Hepatocyte (in vitro differentiated cells): ENCODE measurements around the gene KCNK15. TPM values are rescaled to one million over a fixed set of nuclear protein-coding genes. Genes with fewer than 3 reads are reported as not detected.

ENCODE experiments used
- DNase-seq: peaks from one replicate; pipeline ENCODE4 v3.0.0-alpha.2; 2016; ENCODE audit warnings: low spot score
- H2AFZ ChIP-seq: fragments of 200-600 bp; sonication (generic); 2 replicates; pipeline ENCODE4 v1.6.0; 2016; ENCODE audit warnings: antibody characterized with exemption, mild to moderate bottlenecking
- H3K27ac ChIP-seq: fragments of 200-600 bp; sonication (generic); 2 replicates; pipeline ENCODE4 v1.5.1; 2016; ENCODE audit warnings: mild to moderate bottlenecking
- H3K27me3 ChIP-seq: fragments of 200-600 bp; sonication (generic); 2 replicates; pipeline ENCODE4 v1.6.1; 2016
- H3K36me3 ChIP-seq: fragments of 200-600 bp; sonication (generic); replicated peaks from 2 replicates; pipeline ENCODE4 v1.5.1; 2016; ENCODE audit warnings: low read depth; ENCODE audit not compliant: insufficient read depth
- H3K4me1 ChIP-seq: fragments of 200-600 bp; sonication (generic); 2 replicates; pipeline ENCODE4 v1.5.1; 2016; ENCODE audit warnings: mild to moderate bottlenecking, moderate library complexity; ENCODE audit not compliant: insufficient read depth
- H3K4me2 ChIP-seq: fragments of 200-600 bp; sonication (generic); 2 replicates; pipeline ENCODE4 v1.6.0; 2016
- H3K4me3 ChIP-seq: fragments of 200-600 bp; sonication (generic); 2 replicates; pipeline ENCODE4 v1.5.1; 2016; ENCODE audit warnings: mild to moderate bottlenecking
- H3K79me2 ChIP-seq: fragments of 200-600 bp; sonication (generic); 2 replicates; pipeline ENCODE4 v1.6.0; 2017; ENCODE audit warnings: mild to moderate bottlenecking
- H3K9me2 ChIP-seq: fragments of 200-600 bp; sonication (generic); replicated peaks from 2 replicates; pipeline ENCODE4 v1.6.0; 2017; ENCODE audit warnings: mild to moderate bottlenecking; ENCODE audit not compliant: insufficient read depth
- H3K9me3 ChIP-seq: fragments of 200-600 bp; sonication (generic); 2 replicates; pipeline ENCODE4 v1.5.1; 2016; ENCODE audit warnings: low read depth, mild to moderate bottlenecking
- H4K20me1 ChIP-seq: fragments of 200-600 bp; sonication (generic); 2 replicates; pipeline ENCODE4 v1.6.0; 2016; ENCODE audit warnings: mild to moderate bottlenecking; ENCODE audit not compliant: insufficient read depth, poor library complexity, severe bottlenecking
- EZH2 ChIP-seq: fragments of 200-600 bp; sonication (generic); IDR thresholded peaks from 2 replicates; pipeline ENCODE4 v1.6.1; 2016; ENCODE audit warnings: antibody characterized with exemption, mild to moderate bottlenecking, borderline replicate concordance
- EZH2phosphoT487 ChIP-seq: fragments of 200-600 bp; sonication (generic); IDR thresholded peaks from one replicate; pipeline ENCODE4 v1.6.1; 2018; ENCODE audit warnings: antibody characterized with exemption, mild to moderate bottlenecking, low read depth, moderate library complexity; ENCODE audit not compliant: unreplicated experiment, severe bottlenecking
- WGBS: methylation state at CpG from one replicate; pipeline ENCODE4 v1.1.6; 2016; ENCODE audit warnings: low lambda C conversion rate; ENCODE audit errors: missing lambda C conversion rate; 5-methylcytosine and 5-hydroxymethylcytosine counted together
- polyA plus RNA-seq: library from polyadenylated mRNA; unstranded; fragments of >200 nt; fragmentation: Nextera tagmentation; extraction: Ambion mirVana; gene quantifications from 2 replicates; pipeline ENCODE4 v1.2.1, GENCODE V29; 2016
- total RNA-seq: library from RNA; depleted of rRNA; stranded (reverse); fragments of >200 nt; gene quantifications from 2 replicates; pipeline ENCODE4 v1.2.3, GENCODE V29; 2014
- TF ChIP-seq, protein P1 (sequence below): fragments of 200-600 bp; sonication (generic); IDR thresholded peaks from 2 replicates; pipeline ENCODE4 v1.5.1; 2016; ENCODE audit warnings: antibody characterized with exemption, mild to moderate bottlenecking; ENCODE audit not compliant: poor library complexity

KCNK15 gene
- total and polyA plus RNA-seq, 2 experiments from 2014 or later, result 1.7 to 4.3 TPM

DNA sequence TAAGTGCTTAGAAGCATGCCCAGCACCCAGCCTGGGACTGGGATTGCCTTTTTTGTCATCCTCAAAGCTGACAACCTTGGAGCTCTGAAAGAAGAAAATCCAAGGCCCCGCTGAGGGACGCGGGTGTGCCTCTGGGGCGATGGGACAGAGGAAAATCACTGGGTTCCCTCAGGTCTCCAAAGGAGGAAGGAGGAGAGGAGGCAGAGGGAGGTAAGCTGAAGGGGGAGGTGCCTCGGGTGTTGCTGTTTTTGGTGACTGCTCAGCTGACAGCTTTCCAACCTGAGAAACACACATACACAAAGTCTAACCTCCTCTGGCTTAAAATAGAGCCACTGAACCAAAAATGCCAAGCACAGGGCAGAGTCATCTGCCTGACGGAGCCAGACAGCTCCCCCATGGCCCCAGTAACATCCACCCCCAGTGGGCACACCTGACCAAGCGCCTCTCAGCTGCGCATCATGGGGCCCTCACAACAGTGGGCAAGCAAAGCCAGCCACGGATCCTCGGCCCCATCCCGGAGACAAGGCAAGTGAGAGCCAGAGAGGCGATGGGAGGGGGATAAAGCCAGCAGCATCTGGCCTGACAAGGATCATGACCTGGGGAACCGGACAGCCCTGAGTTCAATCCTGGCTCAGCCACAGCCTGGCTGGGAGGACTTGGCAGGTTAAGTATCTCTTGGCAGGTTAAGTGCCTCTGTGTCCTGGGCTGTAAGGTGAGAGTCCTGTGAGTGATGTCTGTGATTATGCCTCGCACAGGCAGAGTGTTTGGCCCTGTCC is 3.2 kb upstream of the KCNK15 start:
- Histone ChIP-seq H3K4me3 (no peak overlapping the region), H3K36me3 (no peaks in the 10 kb centered on the region), H3K9me3 (no peaks in the 10 kb centered on the region), H4K20me1 (no peaks in the 10 kb centered on the region), H2AFZ (no peak overlapping the region), H3K4me1 (peaks cover 10% of the 10 kb centered on the region), H3K27ac (no peak overlapping the region), H3K9me2 (no peaks in the 10 kb centered on the region), H3K27me3 (peaks cover 4% of the 10 kb centered on the region), H3K79me2 (no peaks in the 10 kb centered on the region), H3K4me2 (no peak overlapping the region)
- 88% methylated on average over 14 of the region's 14 CpGs for WGBS
- TF ChIP-seq, protein P1, sequence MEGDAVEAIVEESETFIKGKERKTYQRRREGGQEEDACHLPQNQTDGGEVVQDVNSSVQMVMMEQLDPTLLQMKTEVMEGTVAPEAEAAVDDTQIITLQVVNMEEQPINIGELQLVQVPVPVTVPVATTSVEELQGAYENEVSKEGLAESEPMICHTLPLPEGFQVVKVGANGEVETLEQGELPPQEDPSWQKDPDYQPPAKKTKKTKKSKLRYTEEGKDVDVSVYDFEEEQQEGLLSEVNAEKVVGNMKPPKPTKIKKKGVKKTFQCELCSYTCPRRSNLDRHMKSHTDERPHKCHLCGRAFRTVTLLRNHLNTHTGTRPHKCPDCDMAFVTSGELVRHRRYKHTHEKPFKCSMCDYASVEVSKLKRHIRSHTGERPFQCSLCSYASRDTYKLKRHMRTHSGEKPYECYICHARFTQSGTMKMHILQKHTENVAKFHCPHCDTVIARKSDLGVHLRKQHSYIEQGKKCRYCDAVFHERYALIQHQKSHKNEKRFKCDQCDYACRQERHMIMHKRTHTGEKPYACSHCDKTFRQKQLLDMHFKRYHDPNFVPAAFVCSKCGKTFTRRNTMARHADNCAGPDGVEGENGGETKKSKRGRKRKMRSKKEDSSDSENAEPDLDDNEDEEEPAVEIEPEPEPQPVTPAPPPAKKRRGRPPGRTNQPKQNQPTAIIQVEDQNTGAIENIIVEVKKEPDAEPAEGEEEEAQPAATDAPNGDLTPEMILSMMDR, result no peak
- TF ChIP-seq EZH2phosphoT487, result no peak
- TF ChIP-seq EZH2, result no peak
- no peak for DNase-seq

DNA sequence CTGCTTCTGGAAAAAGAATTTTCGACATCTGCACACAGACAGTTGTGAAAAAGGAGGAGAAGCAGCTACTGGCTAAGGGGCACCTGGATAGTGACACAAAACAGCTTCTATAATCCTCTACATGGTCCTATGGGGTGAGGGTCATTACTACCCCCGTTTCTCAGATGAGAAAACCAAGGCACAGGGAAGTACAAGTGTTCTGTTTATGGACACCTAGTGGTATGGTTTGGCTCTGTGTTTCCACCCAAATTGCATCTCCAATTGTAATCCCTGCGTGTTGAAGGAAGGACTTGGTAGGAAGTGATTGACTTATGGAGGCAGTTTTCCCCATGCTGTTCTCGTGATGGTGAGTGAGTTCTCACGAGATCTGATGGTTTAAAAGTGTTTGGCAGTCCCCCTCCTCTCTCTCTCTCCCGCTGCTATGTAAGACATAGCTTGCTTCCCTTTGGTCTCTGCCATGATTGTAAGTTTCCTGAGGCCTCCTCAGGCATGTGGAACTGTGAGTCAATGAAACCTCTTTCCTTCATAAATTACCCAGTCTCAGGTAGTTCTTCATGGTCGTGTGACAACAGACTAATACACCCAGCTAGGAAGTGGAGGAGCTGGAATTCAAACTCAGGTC is 2.5 kb upstream of the KCNK15 start:
- Histone ChIP-seq H3K79me2 (no peaks in the 10 kb centered on the region), H3K4me2 (no peak overlapping the region), H3K4me1 (peaks cover 10% of the 10 kb centered on the region), H2AFZ (no peak overlapping the region), H3K9me3 (no peaks in the 10 kb centered on the region), H3K36me3 (no peaks in the 10 kb centered on the region), H3K4me3 (no peak overlapping the region), H3K27ac (no peak overlapping the region), H3K9me2 (no peaks in the 10 kb centered on the region), H3K27me3 (peaks cover 4% of the 10 kb centered on the region), H4K20me1 (no peaks in the 10 kb centered on the region)
- WGBS, result 72% methylated on average over 7 of the region's 7 CpGs
- no peak for TF ChIP-seq EZH2
- TF ChIP-seq EZH2phosphoT487, result no peak
- TF ChIP-seq, protein P1, result no peak
- no peak for DNase-seq

DNA sequence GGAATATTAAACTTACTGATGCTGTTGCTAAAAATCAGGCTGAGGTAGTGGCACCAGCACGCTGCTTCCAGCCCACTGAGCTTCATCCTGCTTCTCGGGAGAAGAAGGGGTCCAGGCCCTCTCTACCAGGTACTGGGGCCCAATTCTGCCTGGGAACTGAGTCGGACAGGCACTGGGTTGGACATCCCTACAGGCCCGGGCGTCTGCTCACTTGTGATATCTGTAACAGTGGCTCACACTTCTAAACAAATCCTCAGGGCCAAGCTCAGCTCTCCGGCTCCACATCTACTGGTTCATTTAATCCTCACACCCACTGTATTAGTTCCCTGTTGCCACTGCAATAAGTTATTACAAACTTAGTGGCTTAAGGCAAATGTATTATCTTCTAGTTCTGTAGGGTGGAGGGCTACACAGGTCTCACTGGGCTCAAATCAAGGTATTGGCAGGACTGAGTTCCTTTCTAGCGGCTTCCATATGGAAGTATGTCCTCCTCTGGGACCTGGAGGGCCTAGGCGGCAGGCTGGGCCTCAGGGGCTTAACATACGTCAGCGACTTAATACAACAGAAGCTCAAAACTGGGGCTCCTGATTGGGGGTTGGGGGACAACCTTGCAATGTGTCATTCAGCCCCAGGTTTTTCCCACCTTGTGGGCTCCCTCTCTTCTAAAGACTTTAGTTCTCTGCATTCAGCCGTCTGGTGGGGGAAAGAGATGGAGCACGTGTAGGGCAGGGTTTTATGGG is 1.6 kb upstream of the KCNK15 start:
- Histone ChIP-seq H3K4me3 (no peak overlapping the region), H3K27ac (no peak overlapping the region), H3K9me3 (no peaks in the 10 kb centered on the region), H3K4me2 (no peak overlapping the region), H3K79me2 (no peaks in the 10 kb centered on the region), H4K20me1 (no peaks in the 10 kb centered on the region), H3K27me3 (peaks cover 4% of the 10 kb centered on the region), H3K9me2 (no peaks in the 10 kb centered on the region), H3K36me3 (no peaks in the 10 kb centered on the region), H2AFZ (no peak overlapping the region), H3K4me1 (peaks cover 10% of the 10 kb centered on the region)
- DNase-seq, result no peak
- TF ChIP-seq, protein P1, result no peak
- TF ChIP-seq EZH2 (no peak), EZH2phosphoT487 (no peak)
- WGBS, result 88% methylated on average over 12 of the region's 12 CpGs
